Activated CD4-positive, alpha-beta T cell treated with anti-CD3 and anti-CD28 coated beads, Interleukin-2, amount 50 U/mL, for 16 hours (primary cell): Measurements from ENCODE around the gene KLF11.
"Not testable (repeated sequence)": the region's sequence is repeated elsewhere in the genome, so short reads cannot be mapped to it uniquely, and the experiment has no call there.

Experiments used
- DNase-seq: peaks from one replicate; pipeline ENCODE4 v3.0.0-alpha.2; 2020

Gene KLF11

DNA sequence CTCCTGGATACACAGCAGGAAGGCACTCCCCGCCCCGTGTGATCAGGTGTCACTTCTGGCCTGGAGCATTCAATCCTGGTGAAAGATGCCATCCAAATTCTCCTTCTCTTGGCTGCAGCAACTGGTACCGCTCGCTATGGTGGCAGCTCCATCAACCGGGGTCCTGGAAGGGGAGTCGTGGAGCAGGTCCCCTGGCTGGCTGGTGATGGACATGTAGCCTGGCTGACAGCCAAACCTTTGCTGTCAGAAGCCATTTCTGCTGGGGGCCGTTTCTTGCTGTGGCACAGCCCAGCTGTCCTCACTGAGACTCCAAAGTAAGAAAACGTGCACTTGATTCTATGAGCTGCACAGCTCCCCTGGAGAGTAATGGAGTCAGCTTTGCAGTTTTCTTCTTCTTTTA, 44.0 kb downstream of the KLF11 start:
- DNase-seq: no peak

DNA sequence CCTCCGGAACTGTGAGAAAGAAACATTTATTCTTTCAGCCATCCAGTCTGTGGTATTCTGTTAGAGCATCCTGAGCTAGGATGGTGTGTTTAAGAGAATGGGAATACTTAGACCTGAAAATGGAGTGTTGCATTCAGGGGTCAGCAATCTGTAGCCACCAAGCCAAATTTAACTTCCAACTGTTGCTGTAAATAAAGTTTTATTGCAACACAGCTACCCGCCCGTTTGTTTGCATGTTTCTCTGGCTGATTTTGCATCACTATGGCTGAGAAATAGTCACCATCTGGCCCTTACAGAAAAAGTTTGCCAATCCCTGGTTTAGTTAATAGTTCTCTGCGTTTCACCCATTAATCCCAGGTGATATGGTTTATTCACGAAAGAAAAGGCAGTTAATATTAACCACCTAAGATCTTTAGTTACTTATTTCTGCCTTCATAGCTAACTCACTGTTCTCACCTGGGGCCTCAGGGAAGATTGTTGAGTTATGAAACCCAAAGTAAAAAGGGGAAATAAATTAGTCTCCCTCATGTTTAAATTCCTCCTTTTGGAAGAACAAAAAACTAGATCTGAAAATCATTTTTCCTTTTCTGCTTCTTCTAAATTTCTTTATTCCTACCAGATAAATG, 46.3 kb downstream of the KLF11 start:
- DNase-seq: no peak

DNA sequence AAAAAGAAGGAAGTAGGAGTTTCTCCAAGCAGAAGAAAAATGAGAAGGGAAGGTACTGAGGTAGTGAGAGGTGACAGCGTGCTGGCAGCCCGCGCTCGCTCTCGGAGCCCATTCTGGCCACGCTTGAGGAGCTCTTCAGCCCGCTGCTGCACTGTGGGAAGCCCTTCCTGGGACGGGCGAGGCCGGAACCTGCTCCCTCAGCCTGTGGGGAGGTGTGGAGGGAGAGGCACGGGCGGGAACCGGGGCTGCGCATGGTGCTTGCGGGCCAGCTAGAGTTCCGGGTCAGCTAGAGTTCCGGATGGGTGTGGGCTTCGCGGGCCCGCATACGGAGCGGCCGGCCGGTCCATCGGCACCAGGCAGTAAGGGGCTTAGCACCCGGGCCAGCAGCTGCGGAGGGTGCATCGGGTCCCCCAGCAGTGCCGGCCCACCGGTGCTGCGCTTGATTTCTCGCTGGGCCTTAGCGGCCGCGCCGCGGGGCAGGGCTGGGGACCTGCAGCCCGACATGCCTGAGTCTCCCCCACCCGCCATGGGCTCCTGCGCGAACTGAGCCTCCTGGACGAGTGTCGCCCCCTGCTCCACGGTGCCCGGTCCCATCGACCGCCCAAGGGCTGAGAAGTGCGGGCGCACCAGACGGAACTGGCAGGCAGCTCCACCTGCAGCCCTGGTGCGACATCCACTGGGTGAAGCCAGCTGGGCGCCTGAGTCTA, 48.0 kb downstream of the KLF11 start:
- no peak for DNase-seq

DNA sequence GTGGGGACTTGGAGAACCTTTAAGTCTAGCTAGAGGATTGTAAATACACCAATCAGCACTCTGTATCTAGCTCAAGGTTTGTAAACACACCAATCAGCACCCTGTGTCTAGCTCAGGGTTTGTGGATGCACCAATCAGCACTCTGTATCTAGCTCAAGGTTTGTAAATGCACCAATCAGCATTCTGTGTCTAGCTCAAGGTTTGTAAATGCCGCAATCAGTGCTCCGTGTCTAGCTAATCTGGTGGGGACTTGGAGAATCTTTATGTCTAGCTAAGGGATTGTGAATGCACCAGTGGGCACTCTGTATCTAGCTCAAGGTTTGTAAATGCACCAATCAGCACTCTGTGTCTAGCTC, 48.5 kb downstream of the KLF11 start:
- DNase-seq: not testable (repeated sequence)

DNA sequence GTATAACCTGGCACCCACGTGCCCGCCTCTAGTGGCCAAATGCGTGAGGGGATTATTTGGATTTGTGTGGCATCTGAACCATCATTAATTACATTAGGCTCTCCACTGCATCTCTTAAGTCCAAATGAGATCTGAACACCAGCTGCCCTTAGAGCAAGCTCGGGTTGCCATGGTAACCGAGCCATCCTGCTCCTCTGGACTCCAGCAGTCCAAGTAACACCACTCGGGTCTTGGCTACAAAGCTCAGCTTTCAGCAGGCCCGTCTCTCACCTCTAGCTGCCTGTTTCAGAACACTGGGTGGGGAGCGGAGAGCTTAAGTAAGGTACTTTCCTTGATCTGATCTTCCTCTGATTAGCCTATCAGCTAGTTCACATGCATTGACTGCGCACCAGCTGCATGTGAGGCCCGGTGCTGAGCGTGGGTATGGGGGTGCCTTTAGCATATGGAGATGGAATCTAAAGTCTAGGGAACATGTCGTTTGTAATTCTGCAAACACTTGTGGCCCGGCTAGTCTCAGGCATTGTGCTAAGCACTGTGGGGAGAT, 51.0 kb downstream of the KLF11 start:
- DNase-seq: no peak

DNA sequence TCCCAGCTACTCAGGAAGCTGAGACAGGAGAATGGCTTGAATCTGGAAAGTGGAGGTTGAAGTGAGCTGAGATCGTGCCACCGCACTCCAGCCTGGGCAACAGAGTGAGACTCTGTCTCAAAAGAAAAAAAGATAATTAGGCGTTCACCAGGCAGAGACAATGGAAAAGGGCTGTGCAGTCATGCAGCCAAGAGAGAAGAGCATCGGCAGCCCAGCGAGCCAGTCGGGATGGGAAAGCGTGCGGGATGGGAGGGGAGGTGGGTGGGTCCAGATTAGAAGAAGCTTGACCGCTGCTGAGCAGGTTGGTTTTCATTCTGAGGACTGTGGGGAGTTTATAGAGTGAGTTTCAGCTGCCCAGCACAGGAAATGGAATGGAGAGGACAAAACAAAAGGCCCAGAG, 51.8 kb downstream of the KLF11 start:
- DNase-seq: no peak

DNA sequence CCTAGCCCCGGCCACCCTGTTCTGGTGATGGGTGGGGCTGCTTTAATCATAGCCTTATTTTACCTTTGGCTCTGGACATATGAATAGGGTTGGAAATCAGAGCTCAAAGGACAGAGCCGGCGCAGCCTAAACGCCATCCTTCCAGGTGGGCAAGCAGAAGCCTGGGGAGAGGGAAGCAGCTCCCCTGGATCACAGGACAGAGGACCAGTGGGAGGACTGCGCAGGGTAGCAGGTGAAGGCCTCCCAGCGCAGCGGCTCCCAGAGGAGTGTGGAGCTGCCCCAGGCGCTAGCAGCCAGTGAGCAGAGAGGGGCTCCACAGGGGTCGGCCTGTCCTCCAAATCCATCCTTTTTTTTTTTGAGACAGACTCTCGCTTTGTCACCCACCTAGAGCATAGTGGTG, 53.3 kb downstream of the KLF11 start:
- no peak for DNase-seq

DNA sequence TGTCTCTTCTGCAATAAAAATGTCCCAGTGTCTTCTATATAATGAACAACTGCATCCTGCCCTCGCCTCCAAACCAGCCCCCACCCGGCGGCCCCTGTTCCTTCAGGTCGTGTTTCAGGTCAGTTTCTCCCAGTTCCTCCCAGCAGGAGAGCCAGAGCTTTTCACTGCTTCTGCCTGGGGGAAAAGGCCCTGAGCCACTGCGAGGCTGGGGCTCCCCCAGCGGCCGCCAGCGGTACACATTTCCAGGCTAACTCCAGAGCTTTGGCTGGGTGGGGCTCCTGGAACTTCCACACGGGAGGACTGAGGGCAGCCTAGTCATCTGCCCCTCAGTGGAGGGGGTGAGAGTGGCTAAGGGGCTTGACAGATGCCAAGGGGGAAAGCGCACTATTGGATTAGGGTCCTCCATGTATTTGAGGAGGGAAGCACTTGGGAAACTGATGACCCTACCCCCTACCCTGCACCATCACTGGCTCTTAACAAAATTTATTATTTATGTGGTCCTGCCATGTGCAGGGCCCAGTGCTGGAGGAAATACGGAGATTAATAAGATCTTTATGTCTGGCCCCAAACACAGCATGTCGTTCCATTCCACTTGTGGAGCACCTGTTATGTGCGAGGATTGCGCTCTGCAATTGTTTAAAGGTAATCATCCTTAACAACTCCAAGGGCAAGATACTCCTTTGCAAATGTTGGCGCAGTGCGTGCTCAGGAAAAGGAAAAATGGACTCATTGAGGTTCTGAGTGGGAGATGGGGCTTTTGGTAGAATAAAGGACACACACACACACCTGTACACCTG, 54.2 kb downstream of the KLF11 start:
- DNase-seq: peak; percentile 39

DNA sequence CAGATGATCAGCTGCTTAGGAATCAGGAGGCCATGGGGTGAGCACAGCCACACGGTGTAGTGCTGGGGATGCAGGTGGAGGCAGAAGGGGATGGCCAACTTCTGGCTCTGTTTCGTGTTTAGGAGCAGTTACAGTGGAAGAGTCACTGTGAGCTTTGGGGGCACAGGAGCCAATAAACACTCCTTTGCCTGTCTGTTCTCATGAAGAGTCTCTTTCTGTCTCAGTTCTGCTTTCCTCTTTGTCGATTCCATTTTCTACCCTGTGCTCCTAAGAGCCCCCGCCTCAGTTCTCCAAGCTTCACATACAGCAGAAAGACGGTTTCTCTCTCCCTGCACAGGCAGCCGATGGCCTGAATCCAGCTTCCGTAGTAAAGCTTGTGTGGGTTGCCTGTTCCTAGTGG, 58.1 kb downstream of the KLF11 start:
- DNase-seq: no peak

DNA sequence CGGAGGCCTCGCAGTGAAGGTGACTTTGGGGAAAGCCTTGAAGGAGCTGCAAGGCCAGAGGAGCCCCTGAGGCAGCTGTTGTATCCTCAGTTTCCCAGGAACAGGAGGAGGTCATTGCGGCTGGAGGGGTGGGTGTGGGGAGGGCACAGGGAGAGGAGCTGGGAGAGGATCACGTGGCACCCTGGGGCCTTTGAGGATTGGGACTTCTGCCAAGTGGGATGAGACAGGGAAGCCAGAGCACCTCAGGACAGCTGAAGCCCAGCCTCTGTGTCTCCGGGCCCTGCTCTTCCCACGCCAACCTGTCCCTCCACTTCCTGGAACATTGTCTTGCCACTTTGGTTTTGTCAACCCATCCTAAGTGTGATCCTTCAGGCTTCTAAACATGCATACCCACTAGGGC, 59.8 kb downstream of the KLF11 start:
- no peak for DNase-seq
